Activated gamma-delta T cell treated with anti-CD3 and anti-CD28 coated beads, Interleukin-2, amount 50 U/mL, for 16 hours (primary cell): ENCODE measurements around the gene PRR20A.
"Not testable (repeated sequence)": the region's sequence is repeated elsewhere in the genome, so short reads cannot be mapped to it uniquely, and the experiment has no call there.

Experiments used
- DNase-seq: peaks from one replicate; pipeline ENCODE4 v3.0.0-alpha.2; 2020; ENCODE audit warnings: low read depth

The PRR20A gene

GRCh38 chr13:57140235-57140968 is at the start of gene PRR20A:
Gene PRR20A (plus strand): TSS chr13:57140918. CDS start chr13:57141305, 387 bp downstream.
- not testable (repeated sequence) for DNase-seq

- DNase-seq, result no peak
Measured at GRCh38 chr13:57114945-57115344, 25.8 kb upstream of the PRR20A start.

- DNase-seq, result no peak
Measured at GRCh38 chr13:57123681-57124080, 17.0 kb upstream of the PRR20A start.

- DNase-seq, result no peak
Measured at GRCh38 chr13:57128909-57129308, 11.8 kb upstream of the PRR20A start.

- no peak for DNase-seq
Measured at GRCh38 chr13:57136093-57136492, 4.6 kb upstream of the PRR20A start.

GRCh38 chr13:57137585-57137984 is 3.1 kb upstream of the PRR20A start:
- no peak for DNase-seq

- no peak for DNase-seq
Measured at GRCh38 chr13:57138988-57139387, 1.7 kb upstream of the PRR20A start.

- DNase-seq, result not testable (repeated sequence)
Measured at GRCh38 chr13:57139781-57140180, 937 bp upstream of the PRR20A start.

- DNase-seq, result not testable (repeated sequence)
Measured at GRCh38 chr13:57147188-57147587, 6.5 kb downstream of the PRR20A start, which contains the start of gene PRR20B. Gene PRR20B (plus strand): TSS chr13:57147488. CDS start chr13:57147875, 387 bp downstream.

GRCh38 chr13:57148106-57148505 is 7.4 kb downstream of the PRR20A start:
- not testable (repeated sequence) for DNase-seq

- not testable (repeated sequence) for DNase-seq
Measured at GRCh38 chr13:57153761-57154160, 13.0 kb downstream of the PRR20A start, which contains the start of gene PRR20C. Gene PRR20C (plus strand): TSS chr13:57154061. CDS start chr13:57154448, 387 bp downstream.

- not testable (repeated sequence) for DNase-seq
Measured at GRCh38 chr13:57160332-57160731, 19.6 kb downstream of the PRR20A start, which contains the start of gene PRR20D. Gene PRR20D (plus strand): TSS chr13:57160632. CDS start chr13:57161019, 387 bp downstream.

- not testable (repeated sequence) for DNase-seq
Measured at GRCh38 chr13:57166897-57167296, 26.2 kb downstream of the PRR20A start, which contains the start of gene PRR20E. Gene PRR20E (plus strand): TSS chr13:57167197. CDS start chr13:57167584, 387 bp downstream.

GRCh38 chr13:57191667-57192066 is 50.9 kb downstream of the PRR20A start:
- no peak for DNase-seq
